Astrocyte (in vitro differentiated cells and primary cell): ENCODE data around the gene SYDE1. TPM values are rescaled to one million over a fixed set of nuclear protein-coding genes. Genes with fewer than 3 reads are reported as not detected.

ENCODE experiments used
- DNase-seq: peaks from one replicate; pipeline ENCODE4 v3.0.0-alpha.2; 2010; ENCODE audit warnings: low read depth
- FAIRE-seq: peaks from 2 replicates; lab custom pipeline; 2011; peaks lifted over from hg19 to GRCh38; lab: Jason Lieb, UNC
- H2AFZ ChIP-seq: 2 replicates; pipeline ENCODE4 v1.6.0; 2012; ENCODE audit warnings: low read depth, low read length, inconsistent platforms
- H3K27ac ChIP-seq: 2 replicates; pipeline ENCODE4 v1.5.1; 2011; ENCODE audit warnings: low read depth, low read length, inconsistent platforms
- H3K27me3 ChIP-seq: 2 replicates; pipeline ENCODE4 v1.6.0; 2011; ENCODE audit warnings: low read length, inconsistent platforms; ENCODE audit not compliant: insufficient read depth
- H3K36me3 ChIP-seq: 2 replicates; pipeline ENCODE4 v1.5.1; 2011; ENCODE audit warnings: low read length, inconsistent platforms; ENCODE audit not compliant: insufficient read depth
- H3K4me1 ChIP-seq: 2 replicates; pipeline ENCODE4 v1.5.1; 2011; ENCODE audit warnings: low read length, inconsistent platforms; ENCODE audit not compliant: insufficient read depth
- H3K4me2 ChIP-seq: 2 replicates; pipeline ENCODE4 v1.6.0; 2012; ENCODE audit warnings: low read length, inconsistent platforms
- H3K4me3 ChIP-seq: 2 replicates; pipeline ENCODE4 v1.5.1; 2011; ENCODE audit warnings: low read depth, mild to moderate bottlenecking, low read length, inconsistent platforms; ENCODE audit not compliant: insufficient read depth
- H3K79me2 ChIP-seq: 2 replicates; pipeline ENCODE4 v1.6.0; 2012; ENCODE audit warnings: mild to moderate bottlenecking, low read length, inconsistent platforms; ENCODE audit not compliant: insufficient read depth
- H3K9ac ChIP-seq: 2 replicates; pipeline ENCODE4 v1.6.0; 2012; ENCODE audit warnings: mild to moderate bottlenecking, low read length, inconsistent platforms
- H3K9me3 ChIP-seq: 2 replicates; pipeline ENCODE4 v1.5.1; 2012; ENCODE audit warnings: low read depth, mild to moderate bottlenecking, low read length, inconsistent platforms; ENCODE audit not compliant: insufficient read depth
- H4K20me1 ChIP-seq: 2 replicates; pipeline ENCODE4 v1.6.0; 2012; ENCODE audit warnings: low read length, inconsistent platforms; ENCODE audit not compliant: insufficient read depth
- H3K27ac Mint-ChIP-seq: one replicate; pipeline ENCODE4 v1.8.0; 2021; ENCODE audit warnings: mild to moderate bottlenecking, mixed read lengths; ENCODE audit not compliant: unreplicated experiment
- H3K27me3 Mint-ChIP-seq: one replicate; pipeline ENCODE4 v1.8.0; 2021; ENCODE audit warnings: low read depth, mixed read lengths; ENCODE audit not compliant: unreplicated experiment
- H3K36me3 Mint-ChIP-seq: one replicate; pipeline ENCODE4 v1.8.0; 2021; ENCODE audit warnings: low read depth, mixed read lengths; ENCODE audit not compliant: unreplicated experiment
- H3K4me1 Mint-ChIP-seq: one replicate; pipeline ENCODE4 v1.8.0; 2021; ENCODE audit warnings: low read depth, mixed read lengths; ENCODE audit not compliant: unreplicated experiment
- H3K4me3 Mint-ChIP-seq: one replicate; pipeline ENCODE4 v1.8.0; 2021; ENCODE audit warnings: mild to moderate bottlenecking, moderate library complexity, mixed read lengths; ENCODE audit not compliant: unreplicated experiment
- H3K9me3 Mint-ChIP-seq: one replicate; pipeline ENCODE4 v1.8.0; 2021; ENCODE audit warnings: mild to moderate bottlenecking, mixed read lengths; ENCODE audit not compliant: unreplicated experiment
- CTCF ChIP-seq: IDR thresholded peaks from 2 replicates; pipeline ENCODE4 v1.5.1; 2011; ENCODE audit warnings: low read depth, mild to moderate bottlenecking, inconsistent platforms, low read length, moderate library complexity; ENCODE audit not compliant: insufficient read depth
- EZH2 ChIP-seq: IDR thresholded peaks from 2 replicates; pipeline ENCODE4 v1.6.1; 2012; ENCODE audit warnings: mild to moderate bottlenecking, low read length, inconsistent platforms; ENCODE audit not compliant: insufficient read depth
- total RNA-seq: library from RNA; stranded (reverse); gene quantifications from 2 replicates; pipeline ENCODE4 v1.2.1, GENCODE V29; 2021

The SYDE1 gene
- total RNA-seq, 1 donor from 2014 or later: 40.6 TPM

- Mint-ChIP-seq H3K36me3 (peaks cover 25% of the 10 kb centered on the region), H3K27ac (no peak overlapping the region), H3K27me3 (no peaks in the 10 kb centered on the region), H3K4me1 (peaks cover 3% of the 10 kb centered on the region), H3K9me3 (no peaks in the 10 kb centered on the region), H3K4me3 (no peak overlapping the region)
- Histone ChIP-seq H4K20me1 (peaks cover 40% of the 10 kb centered on the region), H3K4me3 (no peak overlapping the region), H3K4me1 (no peaks in the 10 kb centered on the region), H3K36me3 (peaks cover 37% of the 10 kb centered on the region), H3K27me3 (no peaks in the 10 kb centered on the region), H2AFZ (no peak overlapping the region), H3K9ac (no peak overlapping the region), H3K27ac (no peak overlapping the region), H3K79me2 (peaks cover 16% of the 10 kb centered on the region), H3K9me3 (no peaks in the 10 kb centered on the region), H3K4me2 (no peak overlapping the region)
- TF ChIP-seq CTCF: no peak
- TF ChIP-seq EZH2: no peak
- no peak for FAIRE-seq
- DNase-seq: no peak
These were observed 7.9 kb downstream of the SYDE1 start for GRCh38 chr19:15115080-15115479.

GRCh38 chr19:15115762-15116615 is 8.8 kb downstream of the SYDE1 start:
- no peak overlapping the region for H3K27ac Mint-ChIP-seq
- H3K27ac ChIP-seq: no peak overlapping the region
- H3K9ac ChIP-seq: no peak overlapping the region
- no peak overlapping the region for H3K4me3 ChIP-seq
- H3K4me1 ChIP-seq: no peaks in the 10 kb centered on the region
- H3K4me3 Mint-ChIP-seq: no peak overlapping the region
- H3K4me1 Mint-ChIP-seq: peaks cover 3% of the 10 kb centered on the region
- peaks cover 27% of the 10 kb centered on the region for H3K36me3 Mint-ChIP-seq
- no peak overlapping the region for H3K4me2 ChIP-seq
- no peaks in the 10 kb centered on the region for H3K27me3 ChIP-seq
- H3K27me3 Mint-ChIP-seq: no peaks in the 10 kb centered on the region
- DNase-seq (no peak), FAIRE-seq (no peak)
- peaks cover 36% of the 10 kb centered on the region for H4K20me1 ChIP-seq
- TF ChIP-seq CTCF: no peak
- TF ChIP-seq EZH2: no peak
- H3K79me2 ChIP-seq: peaks cover 7% of the 10 kb centered on the region
- H2AFZ ChIP-seq: no peak overlapping the region
- H3K36me3 ChIP-seq: peaks cover 35% of the 10 kb centered on the region
- H3K9me3 Mint-ChIP-seq: no peaks in the 10 kb centered on the region
- H3K9me3 ChIP-seq: no peaks in the 10 kb centered on the region

GRCh38 chr19:15116856-15117255 is 9.7 kb downstream of the SYDE1 start:
- FAIRE-seq: no peak
- no peaks in the 10 kb centered on the region for H3K9me3 ChIP-seq

More at GRCh38 chr19:15116856-15117255, 9.7 kb downstream of the SYDE1 start:
- H3K36me3 ChIP-seq: peaks cover 32% of the 10 kb centered on the region
- Mint-ChIP-seq H3K36me3 (peaks cover 33% of the 10 kb centered on the region), H3K9me3 (no peaks in the 10 kb centered on the region), H3K4me3 (no peak overlapping the region), H3K4me1 (peaks cover 3% of the 10 kb centered on the region), H3K27me3 (no peaks in the 10 kb centered on the region), H3K27ac (peak overlapping the region; percentile 41)
- H3K27me3 ChIP-seq: no peaks in the 10 kb centered on the region
- H3K27ac ChIP-seq: no peak overlapping the region
- no peak overlapping the region for H3K4me2 ChIP-seq
- H3K9ac ChIP-seq: no peak overlapping the region
- peaks cover 4% of the 10 kb centered on the region for H3K79me2 ChIP-seq
- DNase-seq: no peak
- H3K4me3 ChIP-seq: no peak overlapping the region
- no peak overlapping the region for H2AFZ ChIP-seq
- no peak for TF ChIP-seq CTCF
- TF ChIP-seq EZH2: no peak
- no peaks in the 10 kb centered on the region for H3K4me1 ChIP-seq
- peaks cover 27% of the 10 kb centered on the region for H4K20me1 ChIP-seq
